Activated naive CD4-positive, alpha-beta T cell treated with anti-CD3 and anti-CD28 coated beads, Interleukin-2, amount 10 ng/mL, durations not matched to agents 7 days and 5 days (primary cell): ENCODE results near the gene ZNF302.
A peak's percentile ranks its signal among the peaks of the same experiment; 100 is the strongest.

Source experiments
- CTCF ChIA-PET: fragments of 350-600 bp; sonication (Branson Sonifier 250); formaldehyde crosslinking; loops from one replicate; lab custom pipeline; 2021; ENCODE audit warnings: antibody characterized with exemption; lab: Charles Lee
- DNase-seq: peaks from one replicate; pipeline ENCODE4 v3.0.0-alpha.2; 2020
- H3K27ac Mint-ChIP-seq: one replicate; pipeline ENCODE4 v1.8.0; 2021; ENCODE audit warnings: mild to moderate bottlenecking, moderate library complexity, mixed read lengths
- H3K27me3 Mint-ChIP-seq: one replicate; pipeline ENCODE4 v1.8.0; 2021; ENCODE audit warnings: mild to moderate bottlenecking, mixed read lengths
- H3K36me3 Mint-ChIP-seq: one replicate; pipeline ENCODE4 v1.8.0; 2021; ENCODE audit warnings: mixed read lengths
- H3K4me1 Mint-ChIP-seq: one replicate; pipeline ENCODE4 v1.8.0; 2021; ENCODE audit warnings: mixed read lengths
- H3K4me3 Mint-ChIP-seq: one replicate; pipeline ENCODE4 v1.8.0; 2021; ENCODE audit warnings: mild to moderate bottlenecking, moderate library complexity, mixed read lengths
- H3K9me3 Mint-ChIP-seq: one replicate; pipeline ENCODE4 v1.8.0; 2021; ENCODE audit warnings: mixed read lengths

ZNF302 gene

DNA sequence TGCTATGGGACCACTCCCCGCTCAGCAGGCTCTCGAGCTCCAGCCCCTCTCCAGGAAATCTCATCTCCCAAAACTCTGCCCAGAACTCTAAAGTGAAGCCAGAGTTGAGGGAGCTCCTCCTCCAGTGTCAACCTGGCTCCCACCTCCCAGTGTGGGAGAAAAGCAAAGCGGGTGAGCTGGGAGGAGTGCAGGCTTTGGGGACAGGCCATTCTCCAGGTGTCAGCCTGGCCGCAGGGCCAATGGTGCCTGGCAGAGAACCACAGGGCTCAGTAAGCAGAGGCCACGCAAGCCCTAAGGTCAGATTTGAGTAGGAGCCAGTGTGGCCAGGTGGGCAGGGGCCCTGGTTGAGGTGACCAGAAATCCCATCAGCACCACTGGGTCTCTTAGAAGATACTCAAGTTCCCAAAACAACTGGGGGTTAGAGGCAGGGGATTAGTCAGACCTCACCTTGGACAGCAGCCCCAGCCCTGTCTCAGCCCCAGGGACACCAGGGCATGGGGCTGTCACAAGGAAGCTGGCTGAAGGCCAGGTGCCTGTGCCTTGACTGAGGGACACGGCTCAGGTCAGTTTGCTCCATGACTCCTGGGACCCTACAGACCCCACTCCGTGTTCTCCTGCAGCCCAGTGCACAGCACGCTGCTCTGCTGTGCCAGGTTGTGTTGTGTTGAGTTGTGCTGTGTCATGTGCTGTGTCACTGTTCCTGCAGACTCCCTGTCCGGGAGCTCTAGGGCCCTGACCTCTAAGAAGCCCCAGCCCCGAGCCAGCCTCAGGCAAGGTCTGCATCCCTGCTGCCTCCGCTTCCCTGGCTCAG lies 53.7 kb downstream of the ZNF302 start:
- peaks cover 10% of the 10 kb centered on the region for H3K9me3 Mint-ChIP-seq
- peak overlapping the region; percentile 4 for H3K4me3 Mint-ChIP-seq
- peaks cover 26% of the 10 kb centered on the region for H3K4me1 Mint-ChIP-seq
- CTCF ChIA-PET, result no interaction called here
- H3K27me3 Mint-ChIP-seq, result peaks cover 11% of the 10 kb centered on the region
- H3K36me3 Mint-ChIP-seq, result peaks cover 20% of the 10 kb centered on the region
- DNase-seq, result no peak
- H3K27ac Mint-ChIP-seq, result no peak overlapping the region

GRCh38 chr19:34731964-34732363 lies 54.5 kb downstream of the ZNF302 start:
- Mint-ChIP-seq H3K4me3 (peak overlapping the region; percentile 4), H3K4me1 (peaks cover 26% of the 10 kb centered on the region), H3K27ac (no peak overlapping the region), H3K27me3 (peaks cover 7% of the 10 kb centered on the region), H3K9me3 (peaks cover 12% of the 10 kb centered on the region), H3K36me3 (peaks cover 23% of the 10 kb centered on the region)
- CTCF ChIA-PET, result no interaction called here
- no peak for DNase-seq

DNA sequence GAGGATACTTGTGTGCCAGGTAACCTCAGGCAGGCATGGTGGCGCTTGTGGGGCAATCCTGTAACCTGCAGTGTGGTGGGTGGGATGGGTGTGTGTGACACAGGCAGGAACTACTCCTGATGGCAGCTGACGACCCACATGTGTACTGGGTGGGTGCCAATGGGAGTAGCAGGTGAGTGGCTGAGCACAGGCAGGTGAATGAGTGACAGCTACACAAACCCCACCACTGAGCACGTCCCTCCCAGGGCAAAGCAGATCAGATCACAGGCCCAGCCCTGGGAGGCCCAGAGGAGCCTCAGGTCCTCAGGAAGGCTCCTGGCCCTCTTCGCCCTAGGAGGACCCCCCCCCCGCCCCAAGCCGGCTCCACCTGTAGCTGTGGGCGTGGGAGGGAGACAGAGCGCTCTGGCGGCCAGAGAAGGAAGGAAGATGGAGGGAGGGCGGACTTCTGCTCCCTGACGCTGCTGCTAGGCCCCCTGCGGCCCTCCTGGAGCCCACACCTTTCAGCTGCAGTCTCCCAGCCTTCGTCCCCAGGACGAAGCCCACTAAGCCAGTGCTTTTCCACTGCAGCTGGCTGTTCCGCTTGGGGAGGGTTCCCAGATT lies 55.2 kb downstream of the ZNF302 start:
- Mint-ChIP-seq H3K4me3 (peak overlapping the region; percentile 58), H3K36me3 (peaks cover 26% of the 10 kb centered on the region), H3K27ac (peak overlapping the region; percentile 33), H3K4me1 (peaks cover 26% of the 10 kb centered on the region), H3K27me3 (peaks cover 7% of the 10 kb centered on the region), H3K9me3 (peaks cover 12% of the 10 kb centered on the region)
- CTCF ChIA-PET, result no interaction called here
- no peak for DNase-seq

- H3K4me3 Mint-ChIP-seq, result peak overlapping the region; percentile 92
- peak overlapping the region; percentile 97 for H3K27ac Mint-ChIP-seq
- H3K27me3 Mint-ChIP-seq, result peaks cover 7% of the 10 kb centered on the region
- CTCF ChIA-PET, result interaction anchor here (0.9 kb wide), 1 partner anchor 57 kb away, joined by 3 read pairs; no protein-coding TSS in a partner anchor
- H3K36me3 Mint-ChIP-seq, result peaks cover 29% of the 10 kb centered on the region
- H3K4me1 Mint-ChIP-seq, result peaks cover 26% of the 10 kb centered on the region
- H3K9me3 Mint-ChIP-seq, result peaks cover 15% of the 10 kb centered on the region
- no peak for DNase-seq
Measured at GRCh38 chr19:34733266-34733745, 55.8 kb downstream of the ZNF302 start.

DNA sequence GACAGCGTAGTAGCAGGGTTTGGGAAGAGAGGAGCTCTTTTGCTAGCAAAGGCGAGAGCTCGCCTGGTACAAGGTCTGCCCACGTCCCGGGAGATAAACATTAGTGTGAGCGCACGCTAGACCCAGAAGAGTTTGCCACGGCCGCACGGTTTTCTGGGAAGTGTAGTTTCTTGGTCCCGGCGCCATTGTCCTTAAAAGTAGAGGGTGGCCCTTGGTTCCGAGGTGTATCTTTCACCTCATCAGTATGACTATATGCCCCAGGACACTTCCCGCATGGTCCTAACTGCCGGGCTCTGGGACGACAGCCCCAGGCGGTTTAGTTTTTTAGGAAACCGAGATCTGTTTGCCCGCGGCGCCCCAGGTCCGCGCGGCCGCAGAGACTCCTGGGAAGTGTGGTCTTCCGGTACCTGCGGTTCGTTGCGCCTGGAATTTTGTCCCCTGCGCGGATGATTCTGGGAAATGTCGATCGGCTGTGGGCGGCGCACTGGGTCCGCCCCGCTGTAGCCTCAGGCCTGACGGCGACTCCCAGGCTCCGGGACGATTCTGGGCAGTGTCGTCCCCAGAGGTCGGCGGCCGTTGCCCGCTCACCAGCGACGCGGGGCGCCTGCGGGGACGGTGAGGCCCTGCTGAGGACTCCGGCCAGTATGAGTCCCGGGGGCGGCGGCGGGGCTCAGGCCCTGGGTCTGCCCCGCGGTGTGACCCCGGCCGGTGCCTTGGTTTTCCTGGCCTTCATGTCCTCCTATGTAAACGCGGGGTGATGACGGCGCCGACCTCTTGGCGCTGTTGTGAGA lies 56.5 kb downstream of the ZNF302 start, which contains the start of gene ZNF181:
ZNF181 (plus strand) TSS at position 498 of the 791 bp plus-strand sequence. CDS start 795 bp downstream, outside the sequence.
- Mint-ChIP-seq H3K27me3 (peaks cover 7% of the 10 kb centered on the region), H3K9me3 (peaks cover 17% of the 10 kb centered on the region), H3K27ac (peak within 1 kb of the TSS; percentile 97), H3K4me1 (peaks cover 26% of the 10 kb centered on the region), H3K4me3 (peak within 1 kb of the TSS; percentile 92), H3K36me3 (peaks cover 33% of the 10 kb centered on the region)
- peak; percentile 89 for DNase-seq
- CTCF ChIA-PET, result interaction anchor here (0.9 kb wide), 1 partner anchor 58 kb away, joined by 3 read pairs; no protein-coding TSS in a partner anchor

DNA sequence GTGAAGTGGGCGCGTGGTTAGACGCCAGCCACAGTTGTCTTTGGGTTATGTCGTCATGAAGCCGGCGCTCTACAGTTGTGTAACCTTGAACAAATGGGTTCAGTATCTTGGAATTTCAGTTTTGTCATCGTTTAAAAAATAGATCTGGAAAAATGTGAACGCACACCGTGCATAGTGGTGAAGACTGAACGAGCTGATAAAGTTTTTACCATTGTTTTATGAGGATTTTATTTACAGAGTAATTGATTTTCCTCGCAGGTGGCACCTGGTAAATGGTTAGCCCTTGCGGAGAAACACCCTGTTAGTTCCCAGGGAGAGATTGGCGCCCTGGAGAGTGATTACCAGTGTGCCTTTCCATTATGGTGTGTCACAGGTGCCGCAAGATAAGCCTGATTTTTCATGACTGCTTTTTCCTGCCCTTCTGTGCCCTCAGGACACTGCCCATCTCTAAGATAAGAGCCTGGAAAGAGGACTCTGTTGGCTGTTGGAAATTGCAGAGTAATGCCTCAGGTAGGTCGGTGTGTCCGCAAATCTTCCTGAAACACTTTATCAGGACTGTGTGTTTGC lies 57.1 kb downstream of the ZNF302 start:
- Mint-ChIP-seq H3K9me3 (peaks cover 23% of the 10 kb centered on the region), H3K4me1 (peaks cover 26% of the 10 kb centered on the region), H3K4me3 (peak overlapping the region; percentile 92), H3K36me3 (peaks cover 40% of the 10 kb centered on the region), H3K27me3 (peaks cover 7% of the 10 kb centered on the region), H3K27ac (peak overlapping the region; percentile 97)
- DNase-seq, result no peak
- CTCF ChIA-PET, result no interaction called here
